ENCODE results near the gene LMF2. TPM values are rescaled to one million over a fixed set of nuclear protein-coding genes. Genes with fewer than 3 reads are reported as not detected.
A peak's percentile ranks its signal among the peaks of the same experiment; 100 is the strongest.

LMF2 gene
- polyA plus RNA-seq, 3 donors, result 15.0 to 145 (median 16.6) TPM

DNA sequence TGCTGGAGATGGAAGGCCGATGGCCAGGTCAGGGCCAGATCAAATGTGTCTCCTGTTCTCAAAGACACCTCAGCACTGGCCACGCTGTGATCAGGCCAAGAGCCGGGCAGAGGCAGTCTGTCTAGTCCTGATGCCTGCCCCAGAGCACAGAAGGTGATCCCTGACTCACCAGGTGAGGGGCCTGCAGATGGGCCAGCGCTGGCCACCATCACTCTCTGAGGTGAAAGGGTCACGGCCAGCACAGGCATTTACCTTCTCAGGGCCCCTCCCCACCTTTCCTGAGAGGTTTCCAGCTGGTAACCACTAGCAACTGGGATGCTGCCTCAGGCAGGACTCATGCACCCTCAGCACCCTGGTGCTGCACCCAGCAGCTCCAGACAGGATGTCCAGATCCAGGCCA, 35.5 kb downstream of the LMF2 start:
- Mint-ChIP-seq H3K36me3 (peaks cover 7 to 25% of the 10 kb centered on the region in 2 donors), H3K27ac (no peak overlapping the region), H3K27me3 (ENCODE audit: low read depth in 3 of 3) (peaks cover 1 to 15% (median 5%) of the 10 kb centered on the region in 3 donors), H3K4me1 (peaks cover 54% of the 10 kb centered on the region), H3K4me3 (peak overlapping the region in 1 of 2 donors; percentile 12), H3K9me3 (no peaks in the 10 kb centered on the region)
- Histone ChIP-seq H3K27ac (ENCODE audit: low read depth in 1 of 2, low read length in 2 of 2) (no peak overlapping the region), H3K36me3 (replicated peaks in 1 of 2; ENCODE audit: control insufficient read depth in 1 of 2, insufficient read depth in 2 of 2, low read length in 2 of 2) (peaks cover 7 to 15% of the 10 kb centered on the region in 2 donors), H3K27me3 (ENCODE audit: control insufficient read depth in 2 of 2, insufficient read depth in 2 of 2, low read length in 2 of 2) (no peaks in the 10 kb centered on the region), H3K4me1 (ENCODE audit: control insufficient read depth in 1 of 2, insufficient read depth in 2 of 2, low read length in 2 of 2) (peaks cover 45 to 57% of the 10 kb centered on the region in 2 donors), H3K4me3 (replicated peaks in 1 of 3; ENCODE audit: low read depth in 2 of 3, low read length in 3 of 3) (no peak overlapping the region), H3K9ac (ENCODE audit: insufficient read depth, low read length, poor library complexity, severe bottlenecking) (no peak overlapping the region), H3K79me2 (ENCODE audit: insufficient read depth, low read length) (peaks cover 57% of the 10 kb centered on the region), H3K9me3 (replicated peaks in 1 of 2; ENCODE audit: control insufficient read depth in 1 of 2, insufficient read depth in 1 of 2, low read length in 2 of 2) (no peaks in the 10 kb centered on the region), H3K4me2 (replicated peaks; ENCODE audit: extremely low read depth, low read length, poor library complexity, severe bottlenecking) (no peak overlapping the region), H2AFZ (ENCODE audit: insufficient read depth, low read depth, low read length, poor library complexity, severe bottlenecking) (no peak overlapping the region), H4K20me1 (ENCODE audit: insufficient read depth, low read length) (peaks cover 71% of the 10 kb centered on the region)
- no peak for DNase-seq
- TF ChIP-seq, protein P1, sequence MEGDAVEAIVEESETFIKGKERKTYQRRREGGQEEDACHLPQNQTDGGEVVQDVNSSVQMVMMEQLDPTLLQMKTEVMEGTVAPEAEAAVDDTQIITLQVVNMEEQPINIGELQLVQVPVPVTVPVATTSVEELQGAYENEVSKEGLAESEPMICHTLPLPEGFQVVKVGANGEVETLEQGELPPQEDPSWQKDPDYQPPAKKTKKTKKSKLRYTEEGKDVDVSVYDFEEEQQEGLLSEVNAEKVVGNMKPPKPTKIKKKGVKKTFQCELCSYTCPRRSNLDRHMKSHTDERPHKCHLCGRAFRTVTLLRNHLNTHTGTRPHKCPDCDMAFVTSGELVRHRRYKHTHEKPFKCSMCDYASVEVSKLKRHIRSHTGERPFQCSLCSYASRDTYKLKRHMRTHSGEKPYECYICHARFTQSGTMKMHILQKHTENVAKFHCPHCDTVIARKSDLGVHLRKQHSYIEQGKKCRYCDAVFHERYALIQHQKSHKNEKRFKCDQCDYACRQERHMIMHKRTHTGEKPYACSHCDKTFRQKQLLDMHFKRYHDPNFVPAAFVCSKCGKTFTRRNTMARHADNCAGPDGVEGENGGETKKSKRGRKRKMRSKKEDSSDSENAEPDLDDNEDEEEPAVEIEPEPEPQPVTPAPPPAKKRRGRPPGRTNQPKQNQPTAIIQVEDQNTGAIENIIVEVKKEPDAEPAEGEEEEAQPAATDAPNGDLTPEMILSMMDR (IDR thresholded peaks at IDR 0.05), result no peak
- WGBS (ENCODE audit: insufficient coverage), result 87% methylated on average over 5 of the region's 5 CpGs
- intact Hi-C loops (cut with micrococcal nuclease), result loop anchor here in 1 of 2 donors (5.0 kb wide), 1 partner anchor 150 kb away; no protein-coding TSS in a partner anchor

DNA sequence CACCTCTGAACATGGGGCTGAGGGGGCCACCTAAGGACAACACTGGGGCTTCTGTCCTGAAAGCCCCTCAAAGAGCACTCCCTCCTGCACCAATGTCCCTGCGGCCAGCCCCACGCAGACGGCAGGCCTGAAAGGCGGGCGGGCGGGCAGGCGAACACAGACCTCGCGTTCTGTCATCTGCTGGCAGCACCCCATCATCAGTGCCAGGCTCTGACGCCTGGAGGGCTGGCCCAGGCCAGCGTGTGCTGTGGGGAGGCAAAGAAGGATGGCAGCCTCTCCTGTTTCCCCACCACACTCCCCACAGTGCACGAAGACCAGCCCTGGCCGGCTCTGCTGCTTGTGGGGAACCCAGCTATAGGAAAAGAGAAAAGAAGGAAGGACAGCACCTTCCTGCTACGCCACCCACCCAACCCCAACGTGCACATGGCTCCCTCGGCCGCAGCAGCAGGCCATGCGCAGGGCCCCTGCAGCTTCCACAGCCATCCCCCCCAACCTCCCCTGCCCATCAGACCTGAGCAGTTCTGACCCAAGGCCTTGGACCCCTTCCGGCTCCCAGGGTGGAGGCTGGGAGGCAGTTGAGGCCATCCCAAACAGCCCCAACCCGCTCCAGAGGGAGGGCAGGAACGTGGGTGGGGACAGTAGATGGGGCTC, 36.2 kb downstream of the LMF2 start:
- TF ChIP-seq, protein P1 (IDR thresholded peaks at IDR 0.05), result no peak
- Histone ChIP-seq H3K4me3 (replicated peaks in 1 of 3; ENCODE audit: low read depth in 2 of 3, low read length in 3 of 3) (no peak overlapping the region), H3K4me1 (ENCODE audit: control insufficient read depth in 1 of 2, insufficient read depth in 2 of 2, low read length in 2 of 2) (peaks cover 45 to 57% of the 10 kb centered on the region in 2 donors), H3K36me3 (replicated peaks in 1 of 2; ENCODE audit: control insufficient read depth in 1 of 2, insufficient read depth in 2 of 2, low read length in 2 of 2) (peaks cover 14 to 21% of the 10 kb centered on the region in 2 donors), H3K27ac (ENCODE audit: low read depth in 1 of 2, low read length in 2 of 2) (no peak overlapping the region), H2AFZ (ENCODE audit: insufficient read depth, low read depth, low read length, poor library complexity, severe bottlenecking) (no peak overlapping the region), H3K4me2 (replicated peaks; ENCODE audit: extremely low read depth, low read length, poor library complexity, severe bottlenecking) (no peak overlapping the region), H3K27me3 (ENCODE audit: control insufficient read depth in 2 of 2, insufficient read depth in 2 of 2, low read length in 2 of 2) (no peaks in the 10 kb centered on the region), H4K20me1 (ENCODE audit: insufficient read depth, low read length) (peaks cover 74% of the 10 kb centered on the region), H3K9me3 (replicated peaks in 1 of 2; ENCODE audit: control insufficient read depth in 1 of 2, insufficient read depth in 1 of 2, low read length in 2 of 2) (no peaks in the 10 kb centered on the region), H3K79me2 (ENCODE audit: insufficient read depth, low read length) (peaks cover 57% of the 10 kb centered on the region), H3K9ac (ENCODE audit: insufficient read depth, low read length, poor library complexity, severe bottlenecking) (peak overlapping the region; percentile 11)
- peaks cover 54% of the 10 kb centered on the region for H3K4me1 Mint-ChIP-seq
- WGBS (ENCODE audit: insufficient coverage), result 89% methylated on average over 3 of the region's 21 CpGs
- H3K36me3 Mint-ChIP-seq, result peaks cover 13 to 31% of the 10 kb centered on the region in 2 donors
- H3K27me3 Mint-ChIP-seq (ENCODE audit: low read depth in 3 of 3), result peaks cover 1 to 10% (median 3%) of the 10 kb centered on the region in 3 donors
- intact Hi-C loops (cut with micrococcal nuclease), result loop anchor here in 1 of 2 donors (5.0 kb wide), 1 partner anchor 151 kb away; no protein-coding TSS in a partner anchor
- no peaks in the 10 kb centered on the region for H3K9me3 Mint-ChIP-seq
- no peak overlapping the region for H3K27ac Mint-ChIP-seq
- DNase-seq, result no peak
- no peak overlapping the region for H3K4me3 Mint-ChIP-seq
